ENCODE measurements around the gene CCDC141. TPM values are rescaled to one million over a fixed set of nuclear protein-coding genes. Genes with fewer than 3 reads are reported as not detected.
A peak's percentile ranks its signal among the peaks of the same experiment; 100 is the strongest.
"Not testable (repeated sequence)": the region's sequence is repeated elsewhere in the genome, so short reads cannot be mapped to it uniquely, and the experiment has no call there.

CCDC141 gene
- total and polyA plus RNA-seq, 12 donors, result 5.2 to 379 (median 224) TPM

DNA sequence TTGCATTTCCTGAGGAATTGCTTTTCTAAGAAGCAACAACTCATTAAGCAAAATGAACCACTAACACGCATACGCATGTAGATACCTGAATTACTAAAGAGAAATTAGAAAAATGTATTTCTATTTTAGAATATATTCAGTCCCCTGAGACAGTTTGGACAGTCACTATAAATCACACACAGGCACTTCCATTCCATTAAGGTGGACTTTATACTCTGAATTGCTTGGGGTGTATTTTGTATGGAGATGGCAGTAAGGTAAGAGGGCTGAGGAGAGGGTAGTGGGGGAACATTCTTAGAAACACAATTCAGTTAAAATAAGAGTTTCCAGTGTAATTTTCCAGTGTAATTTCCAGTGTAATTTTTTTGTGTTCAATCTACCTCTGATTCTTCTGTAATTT is 1.8 kb downstream of the CCDC141 start:
- 40 to 60% methylated on average over 2 of the region's 2 CpGs for WGBS, 2 donors
- Histone ChIP-seq H3K36me3 (peaks cover 0 to 25% (median 0%) of the 10 kb centered on the region in 9 donors), H3K4me3 (peak overlapping the region in 9 of 10 donors; percentile 38 to 59 (median 52)), H3K27me3 (no peaks in the 10 kb centered on the region), H3K4me1 (peaks cover 4 to 47% (median 16%) of the 10 kb centered on the region in 9 donors), H3K9me3 (peaks cover 0 to 2% (median 0%) of the 10 kb centered on the region in 11 donors), H3K27ac (peak overlapping the region; percentile 19 to 91 (median 80))
- DNase-seq (no peak), ATAC-seq (no peak)
- TF ChIP-seq, protein P1, sequence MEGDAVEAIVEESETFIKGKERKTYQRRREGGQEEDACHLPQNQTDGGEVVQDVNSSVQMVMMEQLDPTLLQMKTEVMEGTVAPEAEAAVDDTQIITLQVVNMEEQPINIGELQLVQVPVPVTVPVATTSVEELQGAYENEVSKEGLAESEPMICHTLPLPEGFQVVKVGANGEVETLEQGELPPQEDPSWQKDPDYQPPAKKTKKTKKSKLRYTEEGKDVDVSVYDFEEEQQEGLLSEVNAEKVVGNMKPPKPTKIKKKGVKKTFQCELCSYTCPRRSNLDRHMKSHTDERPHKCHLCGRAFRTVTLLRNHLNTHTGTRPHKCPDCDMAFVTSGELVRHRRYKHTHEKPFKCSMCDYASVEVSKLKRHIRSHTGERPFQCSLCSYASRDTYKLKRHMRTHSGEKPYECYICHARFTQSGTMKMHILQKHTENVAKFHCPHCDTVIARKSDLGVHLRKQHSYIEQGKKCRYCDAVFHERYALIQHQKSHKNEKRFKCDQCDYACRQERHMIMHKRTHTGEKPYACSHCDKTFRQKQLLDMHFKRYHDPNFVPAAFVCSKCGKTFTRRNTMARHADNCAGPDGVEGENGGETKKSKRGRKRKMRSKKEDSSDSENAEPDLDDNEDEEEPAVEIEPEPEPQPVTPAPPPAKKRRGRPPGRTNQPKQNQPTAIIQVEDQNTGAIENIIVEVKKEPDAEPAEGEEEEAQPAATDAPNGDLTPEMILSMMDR (IDR thresholded peaks at IDR 0.05), result no peak
- intact Hi-C loops (cut with DNase I), result no loop called here

DNA sequence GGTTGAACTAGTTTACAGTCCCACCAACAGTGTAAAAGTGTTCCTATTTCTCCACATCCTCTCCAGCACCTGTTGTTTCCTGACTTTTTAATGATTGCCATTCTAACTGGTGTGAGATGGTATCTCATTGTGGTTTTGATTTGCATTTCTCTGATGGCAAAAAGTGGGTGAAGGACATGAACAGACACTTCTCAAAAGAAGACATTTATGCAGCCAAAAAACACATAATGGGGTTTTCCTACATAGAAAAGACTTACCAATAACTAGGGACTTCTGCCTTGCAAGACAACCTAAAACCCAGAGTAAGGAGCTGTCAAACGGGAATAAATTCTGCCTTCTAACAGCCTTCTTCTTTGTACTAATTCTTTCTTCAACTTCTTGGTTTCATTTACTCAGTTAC is 4.3 kb downstream of the CCDC141 start:
- WGBS, 2 donors, result 0 to 2% methylated on average over 1 of the region's 1 CpG
- peaks cover 0 to 34% (median 15%) of the 10 kb centered on the region in 9 donors for H3K4me1 ChIP-seq
- H3K27me3 ChIP-seq; H3K4me3 ChIP-seq; H3K27ac ChIP-seq; DNase-seq; intact Hi-C loops (cut with DNase I); ATAC-seq: not testable (repeated sequence)
- peaks cover 0 to 25% (median 0%) of the 10 kb centered on the region in 9 donors for H3K36me3 ChIP-seq
- peaks cover 0 to 12% (median 0%) of the 10 kb centered on the region in 11 donors for H3K9me3 ChIP-seq

DNA sequence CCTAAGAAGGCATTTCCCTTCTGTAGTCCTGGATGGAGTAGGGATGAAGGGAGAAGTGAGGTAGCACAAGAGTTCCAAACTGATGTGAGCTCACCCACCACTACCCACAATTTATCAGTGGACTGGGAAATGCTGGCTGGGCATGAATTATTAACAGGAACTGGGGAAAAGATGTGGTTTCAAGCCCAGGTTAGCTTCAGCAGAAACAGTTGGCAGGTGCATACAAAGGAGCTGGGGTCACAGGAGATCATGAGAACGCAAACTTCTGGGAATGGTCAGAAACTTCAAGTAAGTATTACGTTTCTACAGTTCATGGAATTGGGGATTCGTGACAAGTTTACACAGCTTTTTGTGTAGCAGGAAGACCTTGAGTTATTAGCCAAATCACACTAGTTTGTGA is 5.4 kb downstream of the CCDC141 start:
- ATAC-seq (no peak), DNase-seq (no peak)
- intact Hi-C loops (cut with DNase I), result no loop called here
- Histone ChIP-seq H3K36me3 (peaks cover 0 to 25% (median 0%) of the 10 kb centered on the region in 9 donors), H3K9me3 (peaks cover 0 to 12% (median 0%) of the 10 kb centered on the region in 11 donors), H3K27ac (no peak overlapping the region), H3K4me3 (no peak overlapping the region), H3K27me3 (no peaks in the 10 kb centered on the region), H3K4me1 (peaks cover 0 to 23% (median 5%) of the 10 kb centered on the region in 9 donors)
- WGBS, 2 donors, result 84 to 85% methylated on average over 3 of the region's 3 CpGs
- TF ChIP-seq, protein P1 (IDR thresholded peaks at IDR 0.05), result no peak

DNA sequence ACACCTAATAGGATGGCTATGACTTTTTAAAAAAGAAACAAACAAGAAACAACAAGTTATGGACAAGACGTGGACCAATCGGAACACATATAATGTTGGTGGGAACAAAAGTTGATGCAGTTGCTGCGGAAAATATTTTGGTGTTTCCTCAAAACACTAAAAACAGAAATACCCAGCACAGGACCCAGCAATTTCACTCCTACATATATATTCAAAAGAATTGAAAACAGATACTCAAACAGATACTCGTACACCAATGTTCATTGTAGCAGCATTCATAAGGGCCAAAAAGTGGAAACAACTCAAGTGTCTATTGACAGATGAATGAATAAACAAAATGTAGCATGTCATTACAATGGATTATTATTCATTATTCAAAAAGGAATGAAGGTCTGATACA is 12.1 kb downstream of the CCDC141 start:
- Histone ChIP-seq H3K9me3 (peaks cover 0 to 13% (median 0%) of the 10 kb centered on the region in 11 donors), H3K4me1 (peaks cover 0 to 39% (median 5%) of the 10 kb centered on the region in 9 donors), H3K4me3 (no peak overlapping the region), H3K27ac (no peak overlapping the region), H3K27me3 (no peaks in the 10 kb centered on the region), H3K36me3 (peaks cover 0 to 6% (median 0%) of the 10 kb centered on the region in 9 donors)
- intact Hi-C loops (cut with DNase I), result loop anchor here in 1 of 10 donors (5.0 kb wide), 1 partner anchor 89 kb away; no protein-coding TSS in a partner anchor
- no peak for ATAC-seq
- TF ChIP-seq, protein P1 (IDR thresholded peaks at IDR 0.05), result no peak
- WGBS, 2 donors, result 88 to 92% methylated on average over 4 of the region's 4 CpGs
- no peak for DNase-seq

DNA sequence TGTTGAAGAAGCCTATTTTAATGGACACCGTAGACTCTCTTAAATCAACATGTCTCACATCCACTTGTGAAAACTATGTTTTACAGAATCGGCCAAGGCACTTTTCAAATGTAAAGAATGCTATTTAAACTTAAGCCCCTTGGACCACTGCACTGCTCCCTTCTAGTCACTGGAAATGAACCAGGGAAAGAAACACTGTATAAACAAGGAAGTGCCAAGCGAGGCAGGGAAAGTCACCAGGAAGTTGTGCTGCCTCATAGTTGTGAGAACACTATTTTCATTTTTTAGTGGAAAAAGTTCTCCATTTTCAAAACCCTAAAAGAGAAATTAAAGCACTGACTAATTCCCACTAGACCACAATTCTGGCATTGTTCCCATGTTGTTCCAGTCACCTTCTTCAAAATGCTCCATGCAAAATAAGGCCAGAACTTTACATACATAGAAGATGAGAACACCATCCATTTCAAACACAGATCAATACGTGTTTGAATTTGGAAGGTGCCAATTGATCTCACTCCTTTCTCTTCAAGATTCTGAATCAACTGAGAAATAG is 13.5 kb downstream of the CCDC141 start:
- Histone ChIP-seq H3K36me3 (peaks cover 0 to 6% (median 0%) of the 10 kb centered on the region in 9 donors), H3K4me3 (no peak overlapping the region), H3K27ac (peak overlapping the region in 1 of 10 donors; percentile 13), H3K27me3 (no peaks in the 10 kb centered on the region), H3K9me3 (peaks cover 0 to 5% (median 0%) of the 10 kb centered on the region in 11 donors), H3K4me1 (peaks cover 0 to 53% (median 15%) of the 10 kb centered on the region in 9 donors)
- intact Hi-C loops (cut with DNase I), result loop anchor here in 1 of 10 donors (5.0 kb wide), 1 partner anchor 91 kb away; no protein-coding TSS in a partner anchor
- TF ChIP-seq, protein P1 (IDR thresholded peaks at IDR 0.05), result no peak
- ATAC-seq (peak in 3 of 8 donors; percentile 27 to 52 (median 29)), DNase-seq (peak in 1 of 2 donors; percentile 32)
- 75 to 80% methylated on average over 4 of the region's 4 CpGs for WGBS, 2 donors
